GM21723 (cell line): Measurements from ENCODE around the gene TICAM1.
"Not testable (repeated sequence)": the region's sequence is repeated elsewhere in the genome, so short reads cannot be mapped to it uniquely, and the experiment has no call there.

Experiments
- ATAC-seq: cut with Tn5 transposase; IDR thresholded peaks from one replicate; pipeline ENCODE4 v1.9.1; 2021; ENCODE audit warnings: mild to moderate bottlenecking, moderate library complexity; ENCODE audit not compliant: unreplicated experiment

The TICAM1 gene

DNA sequence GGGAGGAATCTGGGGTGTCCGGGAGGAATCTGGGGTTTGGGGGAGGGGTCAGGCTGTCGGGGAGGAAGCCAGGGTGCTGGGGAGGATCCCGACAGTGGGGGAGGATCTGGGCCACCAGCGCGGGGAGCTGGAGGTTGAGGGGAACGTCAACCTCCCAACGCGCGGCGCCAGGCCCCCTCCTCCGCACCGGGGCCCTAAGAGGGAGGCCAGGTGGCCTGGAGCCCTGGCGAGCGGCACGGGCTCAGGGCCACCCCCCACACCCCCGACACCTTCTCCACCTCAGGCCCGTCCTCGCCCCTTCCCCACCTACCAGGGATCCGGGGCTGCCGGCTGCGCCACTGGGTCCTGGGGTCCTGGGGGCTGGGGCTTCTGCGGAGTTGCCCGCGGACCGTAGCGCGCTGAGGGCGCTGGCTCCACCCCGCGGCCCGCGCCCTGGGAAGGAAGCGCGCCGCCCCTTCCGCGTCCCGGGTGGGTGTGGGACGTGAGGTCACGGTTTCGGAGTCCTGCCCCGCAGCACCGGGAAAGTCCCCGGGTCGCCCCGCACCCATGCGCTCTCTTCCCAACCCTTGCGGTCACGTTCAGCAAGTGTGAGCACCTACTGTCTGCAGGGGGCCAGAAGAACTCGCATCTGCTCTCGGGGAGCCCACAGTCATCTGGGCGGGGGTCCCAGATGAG lies at the start of gene TICAM1:
TSS of gene TICAM1 (minus strand) at position 409 of the 675 bp plus-strand sequence. CDS start 13,335 bp downstream, outside the sequence.
- peak; percentile 67 for ATAC-seq

GRCh38 chr19:4879041-4879440 lies 47.5 kb upstream of the TICAM1 start:
- no peak for ATAC-seq

- ATAC-seq: no peak
Observed at GRCh38 chr19:4878491-4878968, 47.0 kb upstream of the TICAM1 start.

- no peak for ATAC-seq
Observed at GRCh38 chr19:4877753-4878490, 46.4 kb upstream of the TICAM1 start.

DNA sequence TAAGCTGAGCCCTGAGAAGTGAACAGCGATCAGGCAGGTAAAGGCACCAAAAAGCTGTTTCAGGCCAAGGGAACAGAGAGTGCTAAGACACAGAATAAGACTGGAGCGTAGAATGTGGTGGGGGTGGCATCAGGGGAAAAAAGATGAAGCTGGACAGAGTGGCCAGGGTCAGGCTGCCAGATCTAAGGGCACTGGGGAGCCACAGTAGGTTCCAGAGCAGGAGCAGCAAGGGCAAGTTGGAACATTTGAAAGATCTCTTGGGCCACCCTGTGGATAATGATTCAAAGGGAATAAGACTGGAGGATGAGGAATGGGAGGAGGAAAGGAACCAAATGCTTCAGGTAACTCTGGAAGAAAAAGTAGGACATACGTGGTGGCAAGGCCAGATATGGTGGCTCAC lies 42.4 kb upstream of the TICAM1 start:
- no peak for ATAC-seq

DNA sequence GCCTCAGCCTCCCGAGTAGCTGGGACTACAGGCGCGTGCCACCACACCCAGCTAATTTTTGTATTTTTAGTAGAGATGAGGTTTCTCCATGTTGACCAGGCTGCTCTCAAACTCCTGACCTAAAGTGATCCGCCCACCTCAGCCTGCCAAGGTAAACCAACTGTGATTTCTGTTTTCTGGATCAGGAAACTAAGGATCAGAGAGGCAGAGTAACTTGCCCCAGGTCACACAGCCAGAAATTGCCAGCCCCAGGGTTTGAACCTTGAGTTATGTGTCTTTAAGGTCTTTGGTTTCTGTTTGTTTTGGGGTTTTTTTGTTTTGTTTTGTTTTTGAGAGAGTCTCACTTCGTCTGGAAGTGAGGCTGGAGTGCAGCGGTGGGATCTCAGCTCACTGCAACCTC lies 40.2 kb upstream of the TICAM1 start:
- ATAC-seq: no peak

GRCh38 chr19:4870025-4870700 lies 38.7 kb upstream of the TICAM1 start:
- no peak for ATAC-seq

- ATAC-seq: no peak
Observed at GRCh38 chr19:4868286-4868834, 36.8 kb upstream of the TICAM1 start.

DNA sequence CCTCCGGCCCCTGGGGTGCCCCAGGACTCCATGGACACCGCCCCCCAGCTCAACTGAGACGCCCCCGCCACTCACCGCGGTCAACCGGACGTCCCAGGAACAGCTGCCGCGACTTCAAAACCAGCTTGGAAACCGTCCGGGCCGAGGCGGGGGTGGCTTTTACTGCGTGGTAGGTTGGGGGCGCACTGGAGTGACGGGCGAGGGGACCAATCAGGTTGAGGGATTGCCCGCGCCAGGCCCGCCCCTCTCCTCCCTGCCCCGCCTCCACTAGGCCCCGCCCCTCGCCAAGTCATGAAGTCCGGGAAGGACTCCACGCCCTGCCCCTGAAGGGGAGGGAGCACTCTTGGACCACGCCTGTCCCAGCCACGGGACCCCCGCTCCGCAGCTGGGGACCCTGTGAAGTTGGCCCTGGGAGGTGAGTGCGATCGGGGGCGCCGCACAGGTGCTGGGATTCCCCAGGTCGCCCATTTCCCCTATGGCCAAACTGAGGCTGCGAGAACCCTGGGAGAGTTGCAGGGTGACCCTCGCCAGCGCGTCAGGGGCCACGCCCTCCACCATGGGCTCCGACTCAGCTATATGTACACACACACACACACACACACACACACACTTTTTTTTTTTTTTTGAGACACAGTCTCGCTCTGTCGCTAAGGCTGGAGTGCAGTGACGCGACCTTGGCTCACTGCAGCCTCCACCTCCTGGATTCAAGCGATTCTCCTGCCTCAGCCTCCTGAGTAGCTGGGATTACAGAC lies 36.2 kb upstream of the TICAM1 start, which contains the start of gene PLIN3:
TSS of gene PLIN3 (minus strand) at position 134 of the 752 bp plus-strand sequence. CDS start 6,273 bp downstream, outside the sequence.
- peak; percentile 60 for ATAC-seq

DNA sequence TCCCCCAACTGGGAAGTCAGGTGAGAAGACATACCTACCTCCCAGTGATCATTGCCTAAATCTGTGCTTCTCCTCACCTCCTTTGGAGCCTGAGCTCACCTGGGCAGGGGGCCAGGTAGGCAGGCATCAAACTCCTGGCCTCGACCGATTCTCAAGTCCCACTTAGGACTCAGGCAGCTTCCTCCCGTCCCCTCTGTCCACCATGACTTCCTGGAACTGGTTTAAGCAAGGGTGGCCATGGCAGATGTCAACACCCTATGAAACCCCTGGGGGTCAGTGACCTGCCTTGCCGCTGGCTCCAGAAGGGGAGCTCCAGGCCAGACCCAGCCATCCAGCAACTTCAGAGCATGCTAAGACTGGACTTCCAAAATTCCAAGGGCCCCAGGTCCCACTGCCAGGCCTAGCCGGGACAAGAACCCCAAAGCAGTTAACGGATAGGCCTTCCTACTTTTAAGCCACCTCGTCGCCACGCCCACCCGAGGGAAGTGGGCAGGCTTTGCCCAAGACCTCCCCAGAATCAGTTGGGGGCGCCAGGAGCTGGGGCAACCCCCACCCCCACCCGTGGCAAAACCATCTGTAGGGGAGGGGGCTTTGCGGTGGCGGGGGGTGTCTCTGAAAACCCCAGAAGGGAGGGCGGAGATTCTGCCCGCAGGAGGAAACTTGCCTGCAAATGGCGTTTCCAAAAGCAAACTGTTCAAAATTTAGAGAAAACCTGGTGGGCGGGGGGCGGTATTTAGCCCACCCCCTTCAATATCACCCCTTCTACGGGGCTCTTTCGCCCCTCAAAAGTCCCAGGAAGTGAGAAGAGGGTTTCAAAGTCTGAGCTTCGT lies 35.3 kb upstream of the TICAM1 start:
- no peak for ATAC-seq

- no peak for ATAC-seq
Observed at GRCh38 chr19:4861147-4861546, 29.6 kb upstream of the TICAM1 start.

GRCh38 chr19:4859697-4860096 lies 28.2 kb upstream of the TICAM1 start:
- no peak for ATAC-seq

DNA sequence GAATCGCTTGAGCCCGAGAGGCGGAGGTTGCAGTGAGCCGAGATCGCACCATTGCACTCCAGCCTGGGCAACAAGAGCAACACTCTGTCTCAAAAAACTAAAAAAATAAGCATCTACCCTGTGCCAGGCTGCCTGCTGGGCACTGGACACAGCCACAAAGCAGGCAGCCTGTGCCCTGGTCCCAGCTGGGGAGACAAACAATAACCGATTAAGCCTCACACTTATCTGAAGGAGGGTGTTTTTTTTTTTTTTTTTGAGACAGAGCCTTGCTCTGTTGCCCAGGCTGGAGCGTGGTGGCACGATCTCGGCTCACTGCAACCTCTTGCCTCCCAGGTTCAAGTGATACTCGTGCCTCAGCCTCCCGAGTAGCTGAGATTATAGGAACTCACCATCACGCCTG lies 25.0 kb upstream of the TICAM1 start:
- not testable (repeated sequence) for ATAC-seq

DNA sequence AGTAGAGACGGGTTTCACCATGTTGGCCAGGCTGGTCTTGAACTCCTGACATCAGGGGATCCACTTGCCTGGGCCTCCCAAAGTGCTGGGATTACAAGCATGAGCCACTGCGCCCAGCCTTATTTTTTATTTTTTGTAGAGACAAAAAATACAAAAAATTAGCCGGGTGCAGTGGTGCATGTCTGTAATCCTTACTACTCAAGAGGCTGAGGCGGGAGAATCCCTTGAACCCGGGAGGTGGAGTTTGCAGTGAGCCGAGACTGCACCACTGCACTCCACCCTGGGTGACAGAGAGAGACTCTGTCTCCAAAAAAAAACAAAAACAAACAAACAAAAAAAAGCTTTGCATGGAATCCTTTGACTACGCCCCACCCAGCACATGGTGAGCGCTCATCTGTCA lies 22.0 kb upstream of the TICAM1 start:
- not testable (repeated sequence) for ATAC-seq

GRCh38 chr19:4852484-4852883 lies 21.0 kb upstream of the TICAM1 start:
- ATAC-seq: no peak

- ATAC-seq: no peak
Observed at GRCh38 chr19:4851551-4852290, 20.2 kb upstream of the TICAM1 start.

GRCh38 chr19:4849019-4849418 lies 17.5 kb upstream of the TICAM1 start:
- ATAC-seq: no peak

- ATAC-seq: no peak
Observed at GRCh38 chr19:4847190-4847973, 15.9 kb upstream of the TICAM1 start.
